Astrocyte (in vitro differentiated cells and primary cell): ENCODE measurements around the gene NDUFB1.

ENCODE experiments used
- CTCF ChIP-seq: IDR thresholded peaks from 2 replicates; pipeline ENCODE4 v1.5.1; 2011; ENCODE audit warnings: low read depth, mild to moderate bottlenecking, inconsistent platforms, low read length, moderate library complexity; ENCODE audit not compliant: insufficient read depth
- EZH2 ChIP-seq: IDR thresholded peaks from 2 replicates; pipeline ENCODE4 v1.6.1; 2012; ENCODE audit warnings: mild to moderate bottlenecking, low read length, inconsistent platforms; ENCODE audit not compliant: insufficient read depth

GRCh38 chr14:92122351-92122677, 808 bp upstream of the NDUFB1 start:
- no peak for TF ChIP-seq CTCF
- TF ChIP-seq EZH2 = no peak
